Common myeloid progenitor, CD34-positive (primary cell): Measurements from ENCODE around the gene CAMTA1.
A peak's percentile ranks its signal among the peaks of the same experiment; 100 is the strongest.

ENCODE experiments used
- CTCF ChIA-PET: fragments of 350-600 bp; sonication (Branson Sonifier 250); formaldehyde crosslinking; loops from one replicate; lab custom pipeline; 2021; ENCODE audit warnings: antibody characterized with exemption; lab: Charles Lee
- POLR2A ChIA-PET: fragments of 350-600 bp; sonication (Branson Sonifier 250); formaldehyde crosslinking; loops from one replicate; lab custom pipeline; 2021; ENCODE audit warnings: antibody characterized with exemption; lab: Charles Lee
- DNase-seq, 3 donors: peaks; one replicate each; pipeline versions ENCODE4 v3.0.0 to v3.0.0-alpha.2; 2013
- H3K27ac ChIP-seq, 2 experiments: 1 replicate in 1 of 2; 2 replicates in 1 of 2; pipeline ENCODE4 v1.7.0; 2013; ENCODE audit warnings: inconsistent platforms in 2 of 2, low read length in 2 of 2, mild to moderate bottlenecking in 2 of 2, low read depth in 1 of 2, moderate library complexity in 1 of 2; ENCODE audit not compliant: severe bottlenecking in 2 of 2, insufficient read depth in 1 of 2, poor library complexity in 1 of 2
- H3K27me3 ChIP-seq, 5 experiments: replicated peaks in 2 of 5; 1 replicate in 3 of 5; 2 replicates in 2 of 5; pipeline versions ENCODE4 v1.6.1 to v1.7.0; 2013; ENCODE audit warnings: low read length in 4 of 5, mild to moderate bottlenecking in 2 of 5, moderate library complexity in 2 of 5, inconsistent platforms in 1 of 5; ENCODE audit not compliant: insufficient read depth in 5 of 5, control insufficient read depth in 4 of 5
- H3K36me3 ChIP-seq, 4 experiments: 1 replicate in 2 of 4; 2 replicates in 2 of 4; pipeline versions ENCODE4 v1.6.1 to v1.7.0; 2013; ENCODE audit warnings: low read length in 3 of 4, control low read depth in 1 of 4, mild to moderate bottlenecking in 1 of 4; ENCODE audit not compliant: control insufficient read depth in 4 of 4, insufficient read depth in 4 of 4
- H3K4me1 ChIP-seq, 4 experiments: 1 replicate in 3 of 4; 2 replicates in 1 of 4; pipeline versions ENCODE4 v1.6.1 to v1.7.1; 2013; ENCODE audit warnings: low read length in 3 of 4, mild to moderate bottlenecking in 3 of 4, control low read depth in 1 of 4, inconsistent platforms in 1 of 4, moderate library complexity in 1 of 4; ENCODE audit not compliant: control insufficient read depth in 4 of 4, insufficient read depth in 4 of 4; ENCODE audit errors: control extremely low read depth in 1 of 4
- H3K4me3 ChIP-seq, 7 experiments: 1 replicate in 4 of 7; 2 replicates in 3 of 7; pipeline versions ENCODE4 v1.5.1 to v1.7.0; 2013; ENCODE audit warnings: mild to moderate bottlenecking in 7 of 7, low read length in 6 of 7, moderate library complexity in 6 of 7, inconsistent platforms in 2 of 7, low read depth in 2 of 7, control low read depth in 1 of 7; ENCODE audit not compliant: insufficient read depth in 4 of 7, control insufficient read depth in 1 of 7; ENCODE audit errors: extremely low read depth in 1 of 7
- H3K9me3 ChIP-seq, 5 experiments: 1 replicate in 4 of 5; 2 replicates in 1 of 5; pipeline versions ENCODE4 v1.6.1 to v1.7.1; 2013; ENCODE audit warnings: low read length in 4 of 5, mild to moderate bottlenecking in 2 of 5, inconsistent platforms in 1 of 5, low read depth in 1 of 5, moderate library complexity in 1 of 5; ENCODE audit not compliant: control insufficient read depth in 4 of 5, insufficient read depth in 2 of 5; ENCODE audit errors: control extremely low read depth in 1 of 5
- WGBS: methylation state at CpG from one replicate; pipeline ENCODE4 v1.1.5; 2013; ENCODE audit not compliant: insufficient coverage; 5-methylcytosine and 5-hydroxymethylcytosine counted together

Gene CAMTA1

GRCh38 chr1:7652515-7653098 lies 867.4 kb downstream of the CAMTA1 start:
- Histone ChIP-seq H3K27me3 (no peaks in the 10 kb centered on the region), H3K4me1 (peaks cover 0 to 55% (median 46%) of the 10 kb centered on the region in 4 experiments), H3K9me3 (no peaks in the 10 kb centered on the region), H3K27ac (no peak overlapping the region), H3K4me3 (no peak overlapping the region), H3K36me3 (no peaks in the 10 kb centered on the region)
- WGBS = 72% methylated on average over 8 of the region's 12 CpGs
- CTCF ChIA-PET = interaction anchor here (1.2 to 4.2 kb wide), 3 partner anchors 13 to 100 kb away, joined by 3 to 70 read pairs (median 7); no protein-coding TSS in a partner anchor
- POLR2A ChIA-PET = no interaction called here
- DNase-seq = peak in 2 of 3 donors; percentile 38 to 54

GRCh38 chr1:7654725-7655124 lies 869.5 kb downstream of the CAMTA1 start:
- H3K27me3 ChIP-seq = no peaks in the 10 kb centered on the region
- ChIA-PET POLR2A (no interaction called here), CTCF (interaction anchor here (4.2 kb wide), 1 partner anchor 11 kb away, joined by 70 read pairs; no protein-coding TSS in a partner anchor)
- no peaks in the 10 kb centered on the region for H3K36me3 ChIP-seq
- no peak overlapping the region for H3K4me3 ChIP-seq
- no peak overlapping the region for H3K27ac ChIP-seq
- no CpG with 5 or more reads among the region's 1 CpG for WGBS
- H3K4me1 ChIP-seq = peaks cover 0 to 35% (median 27%) of the 10 kb centered on the region in 4 experiments
- H3K9me3 ChIP-seq = no peaks in the 10 kb centered on the region
- DNase-seq = no peak

- H3K27ac ChIP-seq = no peak overlapping the region
- no peak for DNase-seq
- no peaks in the 10 kb centered on the region for H3K9me3 ChIP-seq
- ChIA-PET POLR2A (no interaction called here), CTCF (no interaction called here)
- H3K4me1 ChIP-seq = peaks cover 0 to 28% (median 21%) of the 10 kb centered on the region in 4 experiments
- WGBS = 91% methylated on average over 1 of the region's 2 CpGs
- H3K4me3 ChIP-seq = no peak overlapping the region
- H3K27me3 ChIP-seq = no peaks in the 10 kb centered on the region
- no peaks in the 10 kb centered on the region for H3K36me3 ChIP-seq
Measured at GRCh38 chr1:7655354-7655753, 870.1 kb downstream of the CAMTA1 start.

- no peak for DNase-seq
- no peak overlapping the region for H3K27ac ChIP-seq
- H3K36me3 ChIP-seq = no peaks in the 10 kb centered on the region
- H3K27me3 ChIP-seq = no peaks in the 10 kb centered on the region
- no peaks in the 10 kb centered on the region for H3K9me3 ChIP-seq
- peaks cover 0 to 16% (median 15%) of the 10 kb centered on the region in 4 experiments for H3K4me1 ChIP-seq
- ChIA-PET POLR2A (no interaction called here), CTCF (interaction anchor here (23.7 kb wide), 1 partner anchor 94 kb away, joined by 536 read pairs; no protein-coding TSS in a partner anchor)
- no peak overlapping the region for H3K4me3 ChIP-seq
- WGBS = 96% methylated on average over 24 of the region's 24 CpGs
Measured at GRCh38 chr1:7656557-7657215, 871.4 kb downstream of the CAMTA1 start.

- ChIA-PET CTCF (interaction anchor here (0.7 to 23.7 kb wide), 5 partner anchors 9 to 93 kb away, joined by 3 to 536 read pairs (median 4); no protein-coding TSS in a partner anchor), POLR2A (no interaction called here)
- H3K27me3 ChIP-seq = no peaks in the 10 kb centered on the region
- no peak for DNase-seq
- H3K27ac ChIP-seq = no peak overlapping the region
- H3K4me3 ChIP-seq = no peak overlapping the region
- H3K9me3 ChIP-seq = no peaks in the 10 kb centered on the region
- H3K36me3 ChIP-seq = no peaks in the 10 kb centered on the region
- 56% methylated on average over 12 of the region's 17 CpGs for WGBS
- peaks cover 0 to 11% (median 7%) of the 10 kb centered on the region in 4 experiments for H3K4me1 ChIP-seq
Measured at GRCh38 chr1:7657287-7658016, 872.2 kb downstream of the CAMTA1 start.

- POLR2A ChIA-PET = no interaction called here
- no peak for DNase-seq
- Histone ChIP-seq H3K4me3 (no peak overlapping the region), H3K27me3 (no peaks in the 10 kb centered on the region), H3K4me1 (peaks cover 0 to 7% (median 3%) of the 10 kb centered on the region in 4 experiments), H3K36me3 (no peaks in the 10 kb centered on the region), H3K27ac (no peak overlapping the region), H3K9me3 (no peaks in the 10 kb centered on the region)
- CTCF ChIA-PET = interaction anchor here (0.7 to 23.7 kb wide), 5 partner anchors 9 to 92 kb away, joined by 3 to 536 read pairs (median 4); no protein-coding TSS in a partner anchor
- 100% methylated on average over 3 of the region's 7 CpGs for WGBS
Measured at GRCh38 chr1:7658099-7658498, 872.8 kb downstream of the CAMTA1 start.
